HG03378 (cell line): ENCODE results near the gene TPPP2.
"Not testable (repeated sequence)": the region's sequence is repeated elsewhere in the genome, so short reads cannot be mapped to it uniquely, and the experiment has no call there.

Experiments used
- ATAC-seq: cut with Tn5 transposase; IDR thresholded peaks from one replicate; pipeline ENCODE4 v1.9.1; 2021; ENCODE audit warnings: mild to moderate bottlenecking, moderate library complexity; ENCODE audit not compliant: unreplicated experiment

The TPPP2 gene

GRCh38 chr14:21029917-21030316 is at the start of gene TPPP2:
Gene TPPP2, plus strand, starts transcription at chr14:21030217. Its CDS starts 365 bp downstream, at chr14:21030582.
- ATAC-seq, result no peak

GRCh38 chr14:20980906-20981305 is 49.1 kb upstream of the TPPP2 start:
- ATAC-seq, result no peak

GRCh38 chr14:20982646-20983369 is 47.2 kb upstream of the TPPP2 start:
- ATAC-seq, result no peak

GRCh38 chr14:20985650-20986049 is 44.4 kb upstream of the TPPP2 start:
- ATAC-seq, result not testable (repeated sequence)

- ATAC-seq, result no peak
Measured at GRCh38 chr14:20986811-20987210, 43.2 kb upstream of the TPPP2 start.

- ATAC-seq, result no peak
Measured at GRCh38 chr14:20988717-20989470, 41.1 kb upstream of the TPPP2 start.

- no peak for ATAC-seq
Measured at GRCh38 chr14:20989471-20989786, 40.6 kb upstream of the TPPP2 start.

- peak; percentile 95 for ATAC-seq
Measured at GRCh38 chr14:20989787-20990600, 40.0 kb upstream of the TPPP2 start, which contains the start of gene METTL17. Gene METTL17, plus strand, starts transcription at chr14:20989980. Its CDS starts 23 bp downstream, at chr14:20990003.

- no peak for ATAC-seq
Measured at GRCh38 chr14:20996521-20996920, 33.5 kb upstream of the TPPP2 start.

- ATAC-seq, result no peak
Measured at GRCh38 chr14:20997115-20997514, 32.9 kb upstream of the TPPP2 start.

- no peak for ATAC-seq
Measured at GRCh38 chr14:20997564-20997963, 32.5 kb upstream of the TPPP2 start.

- ATAC-seq, result no peak
Measured at GRCh38 chr14:20998139-20998538, 31.9 kb upstream of the TPPP2 start.

- no peak for ATAC-seq
Measured at GRCh38 chr14:20998674-20999366, 31.2 kb upstream of the TPPP2 start, which contains the start of gene SLC39A2. Gene SLC39A2, plus strand, starts transcription at chr14:20999293. Its CDS starts 154 bp downstream, at chr14:20999447.

GRCh38 chr14:20999591-20999990 is 30.4 kb upstream of the TPPP2 start:
- no peak for ATAC-seq

GRCh38 chr14:21001218-21001617 is 28.8 kb upstream of the TPPP2 start:
- no peak for ATAC-seq

GRCh38 chr14:21003788-21004346 is 26.1 kb upstream of the TPPP2 start:
- no peak for ATAC-seq

GRCh38 chr14:21009721-21010120 is 20.3 kb upstream of the TPPP2 start:
- not testable (repeated sequence) for ATAC-seq

- no peak for ATAC-seq
Measured at GRCh38 chr14:21011136-21011535, 18.9 kb upstream of the TPPP2 start.

GRCh38 chr14:21014761-21015190 is 15.2 kb upstream of the TPPP2 start:
- peak; percentile 65 for ATAC-seq

- ATAC-seq, result no peak
Measured at GRCh38 chr14:21015312-21015711, 14.7 kb upstream of the TPPP2 start.
